HepG2 (cell line): ENCODE data around the gene FUT6. TPM values are rescaled to one million over a fixed set of nuclear protein-coding genes. Genes with fewer than 3 reads are reported as not detected.

Experiments used
- AGO1 ChIP-seq: fragments of 200-400 bp; formaldehyde crosslinking; IDR thresholded peaks from 2 replicates; pipeline ENCODE4 v1.6.1; 2017; ENCODE audit warnings: mild to moderate bottlenecking, low read depth, low read length, moderate library complexity; ENCODE audit not compliant: poor library complexity, severe bottlenecking
- DMAP1 ChIP-seq: IDR thresholded peaks from 2 replicates; pipeline ENCODE4 v1.6.1; 2016
- MIER3 ChIP-seq: IDR thresholded peaks from 2 replicates; pipeline ENCODE4 v1.6.1; 2016; ENCODE audit warnings: missing compliant biosample characterization, borderline replicate concordance
- PATZ1 ChIP-seq: sonication (generic); formaldehyde crosslinking; IDR thresholded peaks from 2 replicates; pipeline ENCODE4 v1.4.0; 2020; ENCODE audit warnings: missing genetic modification reagents
- PAXIP1 ChIP-seq: sonication (generic); formaldehyde crosslinking; conservative IDR thresholded peaks from 2 replicates; pipeline ENCODE4 v1.4.0; 2020; ENCODE audit warnings: mild to moderate bottlenecking, missing genetic modification reagents, moderate library complexity
- PHF21A ChIP-seq: sonication (generic); formaldehyde crosslinking; IDR thresholded peaks from 2 replicates; pipeline ENCODE4 v1.5.0; 2020; ENCODE audit warnings: mild to moderate bottlenecking, missing genetic modification reagents
- SNRNP70 ChIP-seq: fragments of 200-400 bp; formaldehyde crosslinking; IDR thresholded peaks from 2 replicates; pipeline ENCODE4 v1.6.1; 2017; ENCODE audit warnings: mild to moderate bottlenecking, low read depth, low read length, moderate library complexity
- ZFP36L1 ChIP-seq: sonication (generic); formaldehyde crosslinking; IDR thresholded peaks from 2 replicates; pipeline ENCODE4 v1.8.0; 2022; ENCODE audit warnings: mild to moderate bottlenecking, missing genetic modification reagents, moderate library complexity
- ZMAT5 ChIP-seq: sonication (generic); formaldehyde crosslinking; IDR thresholded peaks from 2 replicates; pipeline ENCODE4 v1.5.0; 2020; ENCODE audit warnings: mild to moderate bottlenecking, low read depth, missing genetic modification reagents, borderline replicate concordance
- ZNF383 ChIP-seq: sonication (generic); formaldehyde crosslinking; IDR thresholded peaks from 2 replicates; pipeline ENCODE4 v1.4.0; 2020; ENCODE audit warnings: missing genetic modification reagents, mild to moderate bottlenecking, borderline replicate concordance
- polyA plus RNA-seq, 8 experiments: library from polyadenylated mRNA; depleted of rRNA in 3 of 8; stranded (reverse) in 7 of 8; unstranded in 1 of 8; fragments of >200 nt; fragmentation: Illumina TruSeq in 4 of 8; extraction: Trizol in 4 of 8; gene quantifications; 2 replicates each; pipeline versions ENCODE4 v1.2.1 to v1.2.3, GENCODE V29; 2011 to 2016; ENCODE audit warnings: low read depth in 4 of 8, missing spikeins in 1 of 8, mixed read lengths in 1 of 8; ENCODE audit not compliant: insufficient read depth in 1 of 8
- total RNA-seq, 5 experiments: library from RNA; depleted of rRNA; stranded (reverse); fragments of >200 nt; fragmentation: Illumina TruSeq; extraction: Trizol; gene quantifications; 2 replicates each; pipeline ENCODE4 v1.2.3, GENCODE V29; 2016; ENCODE audit warnings: low read depth in 1 of 5
- TF ChIP-seq, protein P1 (sequence below): sonication (generic); formaldehyde crosslinking; IDR thresholded peaks from 2 replicates; pipeline ENCODE4 v1.4.0; 2020; ENCODE audit warnings: missing genetic modification reagents, mild to moderate bottlenecking, borderline replicate concordance
- TF ChIP-seq, protein P2 (sequence below): sonication (generic); formaldehyde crosslinking; IDR thresholded peaks from 2 replicates; pipeline ENCODE4 v1.8.0; 2022; ENCODE audit warnings: mild to moderate bottlenecking, missing genetic modification reagents; ENCODE audit not compliant: insufficient replicate concordance
- TF ChIP-seq, protein P3 (sequence below): sonication (generic); formaldehyde crosslinking; IDR thresholded peaks from 2 replicates; pipeline ENCODE4 v1.5.0; 2020; ENCODE audit warnings: mild to moderate bottlenecking, missing genetic modification reagents, moderate library complexity

The FUT6 gene
- total and polyA plus RNA-seq, 2 of the 13 experiments (the other 11 are each of a cell fraction or from before 2014, with no cell fraction given): 8.2 to 27.7 TPM

- TF ChIP-seq ZFP36L1 (CRISPR knock-in tag) (no peak), DMAP1 (CRISPR knock-in tag) (no peak), ZMAT5 (CRISPR knock-in tag) (no peak), ZNF383 (no peak), PHF21A (no peak), PATZ1 (CRISPR knock-in tag) (peak; percentile 96), AGO1 (peak; percentile 72), MIER3 (CRISPR knock-in tag) (peak; percentile 42; the same call in 1 of the 2 replicates), PAXIP1 (CRISPR knock-in tag) (peak; percentile 42; the same call in 1 of the 2 replicates), SNRNP70 (no peak)
- TF ChIP-seq, protein P1, sequence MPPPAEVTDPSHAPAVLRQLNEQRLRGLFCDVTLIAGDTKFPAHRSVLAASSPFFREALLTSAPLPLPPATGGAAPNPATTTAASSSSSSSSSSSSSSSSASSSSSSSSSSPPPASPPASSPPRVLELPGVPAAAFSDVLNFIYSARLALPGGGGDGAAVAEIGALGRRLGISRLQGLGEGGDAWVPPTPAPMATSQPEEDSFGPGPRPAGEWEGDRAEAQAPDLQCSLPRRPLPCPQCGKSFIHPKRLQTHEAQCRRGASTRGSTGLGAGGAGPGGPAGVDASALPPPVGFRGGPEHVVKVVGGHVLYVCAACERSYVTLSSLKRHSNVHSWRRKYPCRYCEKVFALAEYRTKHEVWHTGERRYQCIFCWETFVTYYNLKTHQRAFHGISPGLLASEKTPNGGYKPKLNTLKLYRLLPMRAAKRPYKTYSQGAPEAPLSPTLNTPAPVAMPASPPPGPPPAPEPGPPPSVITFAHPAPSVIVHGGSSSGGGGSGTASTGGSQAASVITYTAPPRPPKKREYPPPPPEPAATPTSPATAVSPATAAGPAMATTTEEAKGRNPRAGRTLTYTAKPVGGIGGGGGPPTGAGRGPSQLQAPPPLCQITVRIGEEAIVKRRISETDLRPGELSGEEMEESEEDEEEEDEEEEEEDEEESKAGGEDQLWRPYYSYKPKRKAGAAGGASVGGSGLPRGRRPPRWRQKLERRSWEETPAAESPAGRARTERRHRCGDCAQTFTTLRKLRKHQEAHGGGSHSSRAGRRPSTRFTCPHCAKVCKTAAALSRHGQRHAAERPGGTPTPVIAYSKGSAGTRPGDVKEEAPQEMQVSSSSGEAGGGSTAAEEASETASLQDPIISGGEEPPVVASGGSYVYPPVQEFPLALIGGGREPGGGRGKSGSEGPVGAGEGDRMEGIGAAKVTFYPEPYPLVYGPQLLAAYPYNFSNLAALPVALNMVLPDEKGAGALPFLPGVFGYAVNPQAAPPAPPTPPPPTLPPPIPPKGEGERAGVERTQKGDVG: 0 out of 2 replicates have a peak, but pooled peaks have one; percentile 29
- TF ChIP-seq, protein P2, sequence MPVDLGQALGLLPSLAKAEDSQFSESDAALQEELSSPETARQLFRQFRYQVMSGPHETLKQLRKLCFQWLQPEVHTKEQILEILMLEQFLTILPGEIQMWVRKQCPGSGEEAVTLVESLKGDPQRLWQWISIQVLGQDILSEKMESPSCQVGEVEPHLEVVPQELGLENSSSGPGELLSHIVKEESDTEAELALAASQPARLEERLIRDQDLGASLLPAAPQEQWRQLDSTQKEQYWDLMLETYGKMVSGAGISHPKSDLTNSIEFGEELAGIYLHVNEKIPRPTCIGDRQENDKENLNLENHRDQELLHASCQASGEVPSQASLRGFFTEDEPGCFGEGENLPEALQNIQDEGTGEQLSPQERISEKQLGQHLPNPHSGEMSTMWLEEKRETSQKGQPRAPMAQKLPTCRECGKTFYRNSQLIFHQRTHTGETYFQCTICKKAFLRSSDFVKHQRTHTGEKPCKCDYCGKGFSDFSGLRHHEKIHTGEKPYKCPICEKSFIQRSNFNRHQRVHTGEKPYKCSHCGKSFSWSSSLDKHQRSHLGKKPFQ: no peak
- TF ChIP-seq, protein P3, sequence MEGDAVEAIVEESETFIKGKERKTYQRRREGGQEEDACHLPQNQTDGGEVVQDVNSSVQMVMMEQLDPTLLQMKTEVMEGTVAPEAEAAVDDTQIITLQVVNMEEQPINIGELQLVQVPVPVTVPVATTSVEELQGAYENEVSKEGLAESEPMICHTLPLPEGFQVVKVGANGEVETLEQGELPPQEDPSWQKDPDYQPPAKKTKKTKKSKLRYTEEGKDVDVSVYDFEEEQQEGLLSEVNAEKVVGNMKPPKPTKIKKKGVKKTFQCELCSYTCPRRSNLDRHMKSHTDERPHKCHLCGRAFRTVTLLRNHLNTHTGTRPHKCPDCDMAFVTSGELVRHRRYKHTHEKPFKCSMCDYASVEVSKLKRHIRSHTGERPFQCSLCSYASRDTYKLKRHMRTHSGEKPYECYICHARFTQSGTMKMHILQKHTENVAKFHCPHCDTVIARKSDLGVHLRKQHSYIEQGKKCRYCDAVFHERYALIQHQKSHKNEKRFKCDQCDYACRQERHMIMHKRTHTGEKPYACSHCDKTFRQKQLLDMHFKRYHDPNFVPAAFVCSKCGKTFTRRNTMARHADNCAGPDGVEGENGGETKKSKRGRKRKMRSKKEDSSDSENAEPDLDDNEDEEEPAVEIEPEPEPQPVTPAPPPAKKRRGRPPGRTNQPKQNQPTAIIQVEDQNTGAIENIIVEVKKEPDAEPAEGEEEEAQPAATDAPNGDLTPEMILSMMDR (CRISPR knock-in tag): peak; percentile 30; the same call in 1 of the 2 replicates
Observed at GRCh38 chr19:5822181-5822844, 17.2 kb downstream of the FUT6 start (continued).
